IMR-90 (cell line): ENCODE measurements around the gene TUBGCP2. TPM values are rescaled to one million over a fixed set of nuclear protein-coding genes. Genes with fewer than 3 reads are reported as not detected.

Experiments
- ATAC-seq: fragments of 200-7000 bp; cut with Tn5 transposase; 2 replicates; pipeline ENCODE4 v1.9.1; 2020; ENCODE audit warnings: low read depth, mild to moderate bottlenecking, moderate library complexity
- BruUV-seq: library from RNA; stranded (reverse); fragments of 400-500 nt; replicated peaks from 2 replicates; lab custom pipeline; 2021; lab: Mats Ljungman, UMichigan
- CTCF ChIA-PET: fragments of 300-600 bp; formaldehyde crosslinking; extraction: SDS; loops from one replicate; lab custom pipeline; 2021; ENCODE audit warnings: antibody characterized with exemption; lab: Yijun Ruan, JAX
- POLR2A ChIA-PET: fragments of 300-600 bp; sonication (Branson Sonifier 250); formaldehyde crosslinking; loops from one replicate; lab custom pipeline; 2022; ENCODE audit warnings: antibody characterized with exemption; ENCODE audit not compliant: unreplicated experiment; lab: Charles Lee
- DNase-seq: peaks from one replicate; pipeline ENCODE4 v3.0.0; 2013
- H2AFZ ChIP-seq: replicated peaks from 2 replicates; pipeline ENCODE3; 2013; ENCODE audit warnings: low read length, mild to moderate bottlenecking; ENCODE audit not compliant: poor library complexity
- H2AK5ac ChIP-seq: 2 replicates; pipeline ENCODE4 v1.6.1; 2013; ENCODE audit warnings: low read depth, low read length, inconsistent platforms
- H2AK9ac ChIP-seq: replicated peaks from 2 replicates; pipeline ENCODE3; 2013; ENCODE audit warnings: mild to moderate bottlenecking, low read depth, low read length, moderate library complexity; ENCODE audit not compliant: poor library complexity
- H2BK120ac ChIP-seq: 2 replicates; pipeline ENCODE4 v1.6.1; 2013; ENCODE audit warnings: low read depth, low read length, inconsistent platforms
- H2BK15ac ChIP-seq: 3 replicates; pipeline ENCODE4 v1.6.1; 2013; ENCODE audit warnings: low read depth, low read length, inconsistent platforms
- H2BK20ac ChIP-seq: 2 replicates; pipeline ENCODE4 v1.6.1; 2013; ENCODE audit warnings: low read depth, mild to moderate bottlenecking, inconsistent platforms, low read length, moderate library complexity
- H2BK5ac ChIP-seq: 2 replicates; pipeline ENCODE4 v1.6.1; 2013; ENCODE audit warnings: mild to moderate bottlenecking, low read depth, low read length, inconsistent platforms; ENCODE audit not compliant: poor library complexity, severe bottlenecking
- H3K14ac ChIP-seq: replicated peaks from 2 replicates; pipeline ENCODE4 v1.6.1; 2013; ENCODE audit warnings: low read depth, low read length, inconsistent platforms
- H3K18ac ChIP-seq: 2 replicates; pipeline ENCODE4 v1.6.1; 2013; ENCODE audit warnings: low read depth, low read length, control low read depth
- H3K23ac ChIP-seq: 2 replicates; pipeline ENCODE4 v1.6.1; 2013; ENCODE audit warnings: low read depth, low read length, inconsistent platforms
- H3K27ac ChIP-seq: 2 replicates; pipeline ENCODE4 v1.5.1; 2013; ENCODE audit warnings: mild to moderate bottlenecking, control low read depth, low read length; ENCODE audit not compliant: insufficient read depth
- H3K27me3 ChIP-seq: 2 replicates; pipeline ENCODE4 v1.6.1; 2013; ENCODE audit warnings: low read length; ENCODE audit not compliant: control insufficient read depth, insufficient read depth
- H3K36me3 ChIP-seq: 2 replicates; pipeline ENCODE4 v1.6.1; 2013; ENCODE audit warnings: low read length, mixed read lengths; ENCODE audit not compliant: control insufficient read depth, insufficient read depth
- H3K4ac ChIP-seq: 2 replicates; pipeline ENCODE4 v1.6.1; 2013; ENCODE audit warnings: low read depth, low read length, inconsistent platforms
- H3K4me1 ChIP-seq: 2 replicates; pipeline ENCODE4 v1.6.1; 2013; ENCODE audit warnings: low read length, mixed read lengths; ENCODE audit not compliant: control insufficient read depth, insufficient read depth
- H3K4me2 ChIP-seq: 2 replicates; pipeline ENCODE4 v1.6.1; 2013; ENCODE audit warnings: low read depth, mild to moderate bottlenecking, control low read depth, low read length, moderate library complexity
- H3K4me3 ChIP-seq: 2 replicates; pipeline ENCODE4 v1.5.1; 2013; ENCODE audit warnings: low read depth, mild to moderate bottlenecking, control low read depth, low read length, moderate library complexity; ENCODE audit not compliant: insufficient read depth
- H3K56ac ChIP-seq: 2 replicates; pipeline ENCODE4 v1.6.1; 2013; ENCODE audit warnings: low read length, inconsistent platforms; ENCODE audit not compliant: insufficient read depth; ENCODE audit errors: extremely low read depth
- H3K79me1 ChIP-seq, 2 experiments: 2 replicates each; pipeline ENCODE4 v1.6.1; 2013; ENCODE audit warnings: low read length in 2 of 2, inconsistent platforms in 1 of 2, low read depth in 1 of 2
- H3K9ac ChIP-seq: 2 replicates; pipeline ENCODE4 v1.6.1; 2013; ENCODE audit warnings: low read depth, low read length, control low read depth
- H3K9me1 ChIP-seq: 2 replicates; pipeline ENCODE4 v1.6.1; 2013; ENCODE audit warnings: low read length, inconsistent platforms; ENCODE audit not compliant: insufficient read depth
- H3K9me3 ChIP-seq: 2 replicates; pipeline ENCODE4 v1.6.1; 2013; ENCODE audit warnings: low read length; ENCODE audit not compliant: control insufficient read depth, insufficient read depth
- H4K20me1 ChIP-seq: 2 replicates; pipeline ENCODE4 v1.6.1; 2013; ENCODE audit warnings: low read length, inconsistent platforms; ENCODE audit not compliant: insufficient read depth
- H4K5ac ChIP-seq: 2 replicates; pipeline ENCODE4 v1.6.1; 2013; ENCODE audit warnings: mild to moderate bottlenecking, low read depth, low read length, control low read depth
- H4K8ac ChIP-seq, 2 experiments: 2 replicates each; pipeline ENCODE4 v1.6.1; 2013; ENCODE audit warnings: low read depth in 2 of 2, low read length in 2 of 2, control low read depth in 1 of 2, inconsistent platforms in 1 of 2
- H4K91ac ChIP-seq: 2 replicates; pipeline ENCODE4 v1.6.1; 2013; ENCODE audit warnings: low read depth, low read length, inconsistent platforms; ENCODE audit not compliant: insufficient read depth
- POLR2A ChIP-seq: IDR thresholded peaks from 2 replicates; pipeline ENCODE4 v1.6.1; 2012; ENCODE audit warnings: mild to moderate bottlenecking, low read depth, low read length
- USF2 ChIP-seq: fragments of 150-350 bp; IDR thresholded peaks from 2 replicates; pipeline ENCODE4 v1.6.1; 2017; ENCODE audit warnings: mild to moderate bottlenecking, antibody characterized with exemption, low read length, low read depth
- WGBS, 2 experiments: methylation state at CpG; one replicate each; pipeline versions ENCODE4 v1.1.5 to v1.1.7; 2013; ENCODE audit warnings: missing lambda C conversion rate in 2 of 2; ENCODE audit not compliant: insufficient read length in 1 of 2; ENCODE audit errors: extremely low coverage in 2 of 2; 5-methylcytosine and 5-hydroxymethylcytosine counted together
- dilution Hi-C: fragments of 300-500 bp; cut with HindIII; formaldehyde crosslinking; loops from one replicate; pipeline ENCODE4 v1.14.3; 2018; ENCODE audit warnings: low sequenced_read_pairs; ENCODE audit not compliant: unreplicated experiment
- in situ Hi-C: fragments of 300-500 bp; cut with MboI; formaldehyde crosslinking; loops from 3 replicates; pipeline ENCODE4 v1.14.3; 2019; ENCODE audit warnings: low sequenced_read_pairs, inconsistent platforms, mixed read lengths
- intact Hi-C: fragments of 100-400 bp; cut with micrococcal nuclease; formaldehyde crosslinking; loops from 2 replicates; pipeline ENCODE4 v1.10.0; 2022
- polyA plus RNA-seq, 3 experiments: library from polyadenylated mRNA; depleted of rRNA; stranded (reverse); fragments of >200 nt; gene quantifications; 2 replicates each; pipeline ENCODE4 v1.2.3, GENCODE V29; 2012; ENCODE audit warnings: low replicate concordance in 1 of 3
- total RNA-seq: library from RNA; depleted of rRNA; stranded (reverse); fragments of >200 nt; gene quantifications from 2 replicates; pipeline ENCODE4 v1.2.3, GENCODE V29; 2012

The TUBGCP2 gene
- total and polyA plus RNA-seq, 2 of the 4 experiments (the other 2 are of a cell fraction) = 48.1 to 72.6 TPM

GRCh38 chr10:133293810-133294119, 14.9 kb downstream of the TUBGCP2 start:
- H3K4me1 ChIP-seq = peaks cover 9% of the 10 kb centered on the region
- H2BK15ac ChIP-seq = no peak overlapping the region; the same call in 2 of the 3 replicates
- H3K27ac ChIP-seq = no peak overlapping the region
- H2AFZ ChIP-seq = no peak overlapping the region
- TF ChIP-seq POLR2A = no peak
- TF ChIP-seq USF2 = no peak
- no peak for DNase-seq
- no peak overlapping the region for H3K23ac ChIP-seq
- ChIA-PET POLR2A (no interaction called here), CTCF (no interaction called here)
- no peak overlapping the region for H3K9ac ChIP-seq
- dilution Hi-C loops (no loop called here), in situ Hi-C loops (no loop called here), intact Hi-C loops (no loop called here)
- peak overlapping the region; percentile 49 for H3K4ac ChIP-seq
- peak overlapping the region; percentile 45 for H2AK9ac ChIP-seq
- no peak overlapping the region for H3K4me2 ChIP-seq
- no peak for ATAC-seq
- H2AK5ac ChIP-seq = peak overlapping the region; percentile 78
- H2BK120ac ChIP-seq = peak overlapping the region; percentile 66
- peak overlapping the region; percentile 32 to 74; a peak in 2 of 4 replicates for H4K8ac ChIP-seq
- no TSS peak for BruUV-seq
- H3K18ac ChIP-seq = no peak overlapping the region
- H3K36me3 ChIP-seq = peaks cover 69% of the 10 kb centered on the region
- peak overlapping the region; percentile 25; the same call in 1 of the 2 replicates for H4K91ac ChIP-seq
- peaks cover 0 to 17% of the 10 kb centered on the region in 2 experiments; a peak in 3 of 4 replicates for H3K79me1 ChIP-seq
- no peak overlapping the region for H3K56ac ChIP-seq
- 0 out of 2 replicates have a peak overlapping the region, but pooled peaks have one; percentile 2 for H2BK20ac ChIP-seq
- 80% methylated on average over 1 of the region's 10 CpGs; no CpG with 5 or more reads in 1 of the 2 experiments for WGBS, 2 experiments
- H3K14ac ChIP-seq = no peak overlapping the region
- H3K9me1 ChIP-seq = peaks cover 12% of the 10 kb centered on the region
- no peaks in the 10 kb centered on the region for H3K27me3 ChIP-seq
- H3K4me3 ChIP-seq = no peak overlapping the region
- H4K5ac ChIP-seq = no peak overlapping the region
- H2BK5ac ChIP-seq = peak overlapping the region; percentile 42
- H4K20me1 ChIP-seq = no peaks in the 10 kb centered on the region
- no peaks in the 10 kb centered on the region for H3K9me3 ChIP-seq
